Naive thymus-derived CD8-positive, alpha-beta T cell (primary cell): ENCODE results near the gene KPNA2. TPM values are rescaled to one million over a fixed set of nuclear protein-coding genes. Genes with fewer than 3 reads are reported as not detected.

Experiments used
- ATAC-seq, 2 donors: fragments of 150-1000 bp; cut with Tn5 transposase in 1 of 2; sonication (Bioruptor Pico), chemical (Tn5 transposase) in 1 of 2; 1 replicate in 1 of 2; 2 replicates in 1 of 2; pipeline ENCODE4 v1.10.0; 2021; ENCODE audit warnings: mild to moderate bottlenecking in 2 of 2, moderate library complexity in 2 of 2
- POLR2A ChIA-PET: fragments of 350-600 bp; sonication (Branson Sonifier 250); formaldehyde crosslinking; loops from one replicate; lab custom pipeline; 2021; ENCODE audit warnings: antibody characterized with exemption; lab: Charles Lee
- DNase-seq, 10 donors: peaks; one replicate each; pipeline versions ENCODE4 v3.0.0 to v3.0.0-alpha.2; 2020 to 2022
- H3K27ac Mint-ChIP-seq, 10 donors: one replicate each; pipeline ENCODE4 v1.8.0; 2020 to 2022; ENCODE audit warnings: mild to moderate bottlenecking in 10 of 10, mixed read lengths in 10 of 10, moderate library complexity in 4 of 10, inconsistent platforms in 1 of 10
- H3K27me3 Mint-ChIP-seq, 5 donors: one replicate each; pipeline ENCODE4 v1.8.0; 2021 to 2022; ENCODE audit warnings: mixed read lengths in 5 of 5
- H3K36me3 Mint-ChIP-seq, 3 donors: one replicate each; pipeline ENCODE4 v1.8.0; 2020 to 2022; ENCODE audit warnings: mixed read lengths in 3 of 3, mild to moderate bottlenecking in 2 of 3, inconsistent platforms in 1 of 3
- H3K4me1 Mint-ChIP-seq, 4 donors: one replicate each; pipeline ENCODE4 v1.8.0; 2021 to 2022; ENCODE audit warnings: mixed read lengths in 4 of 4
- H3K4me3 Mint-ChIP-seq, 10 donors: one replicate each; pipeline ENCODE4 v1.8.0; 2020 to 2022; ENCODE audit warnings: mild to moderate bottlenecking in 10 of 10, mixed read lengths in 10 of 10, moderate library complexity in 6 of 10, inconsistent platforms in 1 of 10
- H3K9me3 Mint-ChIP-seq, 9 donors: one replicate each; pipeline ENCODE4 v1.8.0; 2020 to 2022; ENCODE audit warnings: mixed read lengths in 9 of 9, mild to moderate bottlenecking in 3 of 9, inconsistent platforms in 1 of 9, moderate library complexity in 1 of 9
- polyA plus RNA-seq, 3 donors: library from polyadenylated mRNA; unstranded; fragments of 300-500 nt; fragmentation: Illumina TruSeq; gene quantifications; one replicate each; pipeline ENCODE4 v1.2.3, GENCODE V29; 2021
- total RNA-seq, 8 experiments: library from RNA in 2 of 8; stranded (reverse) in 2 of 8; gene quantifications; one replicate each; pipeline ENCODE4 v1.2.3 and lab custom pipeline; 2021 to 2026

The KPNA2 gene
- total and polyA plus RNA-seq, 5 experiments from 2014 or later = 8.9 to 17.0 (median 13.7) TPM

DNA sequence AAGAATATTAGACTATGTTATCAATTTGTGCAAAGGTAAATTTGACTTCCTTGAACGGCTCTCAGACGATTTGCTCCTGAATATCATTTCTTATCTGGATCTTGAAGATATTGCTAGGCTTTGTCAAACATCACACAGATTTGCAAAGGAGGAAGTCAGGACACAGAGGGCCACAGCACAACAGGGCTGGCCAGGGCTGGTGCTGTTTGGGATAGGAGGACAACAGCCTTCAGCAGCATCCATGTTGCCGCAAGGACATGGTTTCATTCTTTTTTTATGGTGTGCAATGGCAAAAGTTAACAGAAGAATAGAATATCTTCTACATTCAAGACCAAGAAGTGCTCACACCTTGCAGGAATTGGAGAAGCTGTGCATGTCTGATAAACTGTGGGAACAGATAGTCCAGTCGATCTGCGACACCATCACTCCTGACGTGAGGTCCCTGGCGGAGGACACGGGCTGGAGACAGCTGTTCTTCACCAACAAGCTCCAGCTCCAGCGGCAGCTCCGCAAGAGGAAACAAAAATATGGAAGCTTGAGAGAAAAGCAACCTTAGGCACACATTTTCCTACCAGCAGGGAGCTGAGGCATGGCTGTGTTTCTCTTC lies 59.8 kb downstream of the KPNA2 start:
- H3K27ac Mint-ChIP-seq = no peak overlapping the region
- no peaks in the 10 kb centered on the region for H3K27me3 Mint-ChIP-seq
- no peaks in the 10 kb centered on the region for H3K9me3 Mint-ChIP-seq
- ATAC-seq = no peak
- H3K4me3 Mint-ChIP-seq = no peak overlapping the region
- no peaks in the 10 kb centered on the region for H3K36me3 Mint-ChIP-seq
- POLR2A ChIA-PET = no interaction called here
- H3K4me1 Mint-ChIP-seq = peaks cover 0 to 5% (median 2%) of the 10 kb centered on the region in 4 donors
- DNase-seq = no peak

- H3K4me3 Mint-ChIP-seq = no peak overlapping the region
Measured at GRCh38 chr17:68096111-68096510, 60.6 kb downstream of the KPNA2 start.

More at GRCh38 chr17:68096111-68096510, 60.6 kb downstream of the KPNA2 start:
- no peaks in the 10 kb centered on the region for H3K36me3 Mint-ChIP-seq
- H3K27ac Mint-ChIP-seq = no peak overlapping the region
- no peaks in the 10 kb centered on the region for H3K9me3 Mint-ChIP-seq
- no peak for DNase-seq
- no peak for ATAC-seq
- no peaks in the 10 kb centered on the region for H3K27me3 Mint-ChIP-seq
- peaks cover 2 to 10% (median 5%) of the 10 kb centered on the region in 4 donors for H3K4me1 Mint-ChIP-seq
- POLR2A ChIA-PET = no interaction called here

Other genes with a start within 250 kb of the KPNA2 start
- 100 to 1,000 TPM; 169 to 194 TPM for gene BPTF, start 210.2 kb upstream of the KPNA2 start, total RNA-seq
- gene BPTF, start 210.2 kb upstream of the KPNA2 start, polyA plus RNA-seq = 10 to 100 TPM in 2 of 3 donors, 1 to 10 TPM in 1; 9.9 to 18.8 (median 13.3) TPM
- gene C17orf58, start 39.3 kb upstream of the KPNA2 start, total RNA-seq = under 1 TPM; 0.29 to 0.30 TPM
- gene C17orf58, start 39.3 kb upstream of the KPNA2 start, polyA plus RNA-seq = 1 to 10 TPM in 1 of 3 donors, under 1 TPM in 1, not detected in 1; 0.61 to 1.0 TPM
- 10 to 100 TPM; 72.4 to 72.7 TPM for gene AMZ2, start 212.3 kb downstream of the KPNA2 start, total RNA-seq
- 100 to 1,000 TPM in 1 of 3 donors, 10 to 100 TPM in 2; 89.0 to 125 (median 94.6) TPM for gene AMZ2, start 212.3 kb downstream of the KPNA2 start, polyA plus RNA-seq